OCI-LY1 (cell line): ENCODE results near the gene PXMP4.

Source experiments
- H2AFZ ChIP-seq: fragments of 200-600 bp; sonication (generic), shearing (Covaris generic); 2 replicates; pipeline ENCODE4 v1.6.0; 2014; ENCODE audit warnings: antibody characterized with exemption, mild to moderate bottlenecking, low read length
- H3F3A ChIP-seq: fragments of 200-600 bp; sonication (generic), shearing (Covaris generic); 2 replicates; pipeline ENCODE4 v1.6.0; 2014; ENCODE audit warnings: mild to moderate bottlenecking, antibody characterized with exemption, low read length, moderate library complexity; ENCODE audit not compliant: insufficient read depth
- H3K27ac ChIP-seq: fragments of 200-600 bp; sonication (generic); 2 replicates; pipeline ENCODE4 v1.5.1; 2014; ENCODE audit warnings: low read length, mixed run types, mild to moderate bottlenecking, low read depth; ENCODE audit not compliant: poor library complexity, severe bottlenecking
- H3K27me3 ChIP-seq: fragments of 200-600 bp; sonication (generic); 2 replicates; pipeline ENCODE4 v1.6.0; 2014; ENCODE audit warnings: antibody characterized with exemption, mild to moderate bottlenecking, low read length, moderate library complexity; ENCODE audit not compliant: insufficient read depth
- H3K36me3 ChIP-seq: fragments of 200-600 bp; sonication (generic); 2 replicates; pipeline ENCODE4 v1.6.1; 2014; ENCODE audit warnings: mild to moderate bottlenecking, antibody characterized with exemption, low read length, moderate library complexity, mixed read lengths; ENCODE audit not compliant: insufficient read depth
- H3K4me1 ChIP-seq: fragments of 200-600 bp; sonication (generic); 2 replicates; pipeline ENCODE4 v1.5.1; 2014; ENCODE audit warnings: mild to moderate bottlenecking, low read length, moderate library complexity; ENCODE audit not compliant: insufficient read depth, severe bottlenecking
- H3K4me2 ChIP-seq: fragments of 200-600 bp; sonication (generic), shearing (Covaris generic); 2 replicates; pipeline ENCODE4 v1.6.1; 2014; ENCODE audit warnings: low read length
- H3K4me3 ChIP-seq: fragments of 200-600 bp; sonication (generic); 2 replicates; pipeline ENCODE4 v1.5.1; 2014; ENCODE audit warnings: low read length, low read depth, mild to moderate bottlenecking, mixed read lengths; ENCODE audit not compliant: poor library complexity, severe bottlenecking
- H3K79me2 ChIP-seq: fragments of 200-600 bp; shearing (Covaris generic); 2 replicates; pipeline ENCODE4 v1.6.1; 2016; ENCODE audit warnings: mixed run types, low read length, mixed read lengths; ENCODE audit not compliant: insufficient read depth
- H3K9ac ChIP-seq: fragments of 200-600 bp; sonication (generic), shearing (Covaris generic); 2 replicates; pipeline ENCODE4 v1.6.1; 2014; ENCODE audit warnings: mild to moderate bottlenecking, low read length, mixed read lengths
- H3K9me2 ChIP-seq: fragments of 200-600 bp; sonication (generic), shearing (Covaris generic); 2 replicates; pipeline ENCODE4 v1.6.1; 2014; ENCODE audit warnings: low read depth, mild to moderate bottlenecking, low read length, mixed read lengths
- H3K9me3 ChIP-seq: fragments of 200-600 bp; shearing (Covaris generic); 2 replicates; pipeline ENCODE4 v1.6.1; 2014; ENCODE audit warnings: low read length, mixed read lengths
- H4K20me1 ChIP-seq: fragments of 200-600 bp; sonication (generic), shearing (Covaris generic); 2 replicates; pipeline ENCODE4 v1.6.0; 2016; ENCODE audit warnings: mild to moderate bottlenecking, low read length; ENCODE audit not compliant: insufficient read depth
- EZH2 ChIP-seq: fragments of 200-600 bp; sonication (generic), shearing (Covaris generic); IDR thresholded peaks from 2 replicates; pipeline ENCODE4 v1.8.0; 2017; ENCODE audit warnings: borderline replicate concordance, mixed run types, mild to moderate bottlenecking, antibody characterized with exemption, low read length, moderate library complexity, mixed read lengths
- TF ChIP-seq, protein P1 (sequence below): fragments of 200-600 bp; sonication (generic), shearing (Covaris generic); IDR thresholded peaks from 2 replicates; pipeline ENCODE4 v1.5.1; 2017; ENCODE audit warnings: mild to moderate bottlenecking, antibody characterized with exemption, low read length, moderate library complexity, mixed read lengths

Gene PXMP4

DNA sequence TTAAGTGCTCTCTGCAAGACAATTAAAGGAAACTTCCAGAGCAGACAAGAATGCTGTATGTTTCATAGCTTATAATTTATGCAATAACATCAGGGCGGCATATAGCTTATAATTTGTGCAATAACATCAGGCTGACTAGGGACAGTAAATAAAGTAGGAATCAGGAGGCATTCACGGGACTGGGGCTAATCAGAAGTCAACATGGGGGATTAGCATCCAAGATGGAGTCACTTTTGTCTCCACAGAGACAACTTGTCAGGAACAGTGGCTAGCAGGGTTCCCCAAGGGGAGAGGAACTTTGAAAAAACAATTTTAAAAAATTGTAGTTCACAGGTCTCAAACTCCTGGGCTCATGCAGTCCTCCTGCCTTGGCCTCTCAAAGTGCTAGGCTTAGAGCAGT, 8.4 kb upstream of the PXMP4 start:
- no peaks in the 10 kb centered on the region for H3K9me2 ChIP-seq
- H2AFZ ChIP-seq, result no peak overlapping the region
- no peaks in the 10 kb centered on the region for H3K79me2 ChIP-seq
- H3K4me1 ChIP-seq, result peaks cover 20% of the 10 kb centered on the region
- H3K36me3 ChIP-seq, result no peaks in the 10 kb centered on the region
- H3K9ac ChIP-seq, result no peak overlapping the region
- no peak overlapping the region for H3K4me2 ChIP-seq
- H3K27ac ChIP-seq, result no peak overlapping the region
- H3K4me3 ChIP-seq, result no peak overlapping the region
- H4K20me1 ChIP-seq, result no peaks in the 10 kb centered on the region
- no peaks in the 10 kb centered on the region for H3K9me3 ChIP-seq
- no peaks in the 10 kb centered on the region for H3F3A ChIP-seq
- no peaks in the 10 kb centered on the region for H3K27me3 ChIP-seq
- TF ChIP-seq EZH2, result no peak
- TF ChIP-seq, protein P1, sequence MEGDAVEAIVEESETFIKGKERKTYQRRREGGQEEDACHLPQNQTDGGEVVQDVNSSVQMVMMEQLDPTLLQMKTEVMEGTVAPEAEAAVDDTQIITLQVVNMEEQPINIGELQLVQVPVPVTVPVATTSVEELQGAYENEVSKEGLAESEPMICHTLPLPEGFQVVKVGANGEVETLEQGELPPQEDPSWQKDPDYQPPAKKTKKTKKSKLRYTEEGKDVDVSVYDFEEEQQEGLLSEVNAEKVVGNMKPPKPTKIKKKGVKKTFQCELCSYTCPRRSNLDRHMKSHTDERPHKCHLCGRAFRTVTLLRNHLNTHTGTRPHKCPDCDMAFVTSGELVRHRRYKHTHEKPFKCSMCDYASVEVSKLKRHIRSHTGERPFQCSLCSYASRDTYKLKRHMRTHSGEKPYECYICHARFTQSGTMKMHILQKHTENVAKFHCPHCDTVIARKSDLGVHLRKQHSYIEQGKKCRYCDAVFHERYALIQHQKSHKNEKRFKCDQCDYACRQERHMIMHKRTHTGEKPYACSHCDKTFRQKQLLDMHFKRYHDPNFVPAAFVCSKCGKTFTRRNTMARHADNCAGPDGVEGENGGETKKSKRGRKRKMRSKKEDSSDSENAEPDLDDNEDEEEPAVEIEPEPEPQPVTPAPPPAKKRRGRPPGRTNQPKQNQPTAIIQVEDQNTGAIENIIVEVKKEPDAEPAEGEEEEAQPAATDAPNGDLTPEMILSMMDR, result no peak

DNA sequence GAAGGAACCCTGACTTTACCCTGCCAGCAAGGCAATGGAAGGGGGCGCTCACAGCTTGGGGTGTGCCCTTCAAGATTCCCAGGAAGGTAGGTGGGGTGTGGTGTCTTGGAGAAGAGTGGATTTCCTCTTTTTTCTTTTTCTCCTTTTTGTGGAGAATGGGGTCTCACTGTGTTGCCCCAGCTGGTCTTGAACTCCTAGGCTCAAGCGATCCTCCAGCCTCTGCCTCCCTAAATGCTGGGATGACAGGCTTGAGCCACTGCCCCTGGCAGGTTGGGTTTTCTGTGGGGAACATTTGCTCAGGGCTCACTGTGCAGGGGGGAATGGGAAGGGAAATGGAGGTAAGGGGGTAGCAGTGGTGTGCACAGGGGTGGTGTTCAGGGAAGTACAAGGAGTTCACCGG, 7.7 kb upstream of the PXMP4 start:
- no peaks in the 10 kb centered on the region for H3K36me3 ChIP-seq
- H3K9ac ChIP-seq, result no peak overlapping the region
- H3F3A ChIP-seq, result no peaks in the 10 kb centered on the region
- TF ChIP-seq EZH2, result no peak
- TF ChIP-seq, protein P1, result no peak
- no peaks in the 10 kb centered on the region for H3K9me3 ChIP-seq
- H4K20me1 ChIP-seq, result no peaks in the 10 kb centered on the region
- H3K27ac ChIP-seq, result no peak overlapping the region
- H3K4me3 ChIP-seq, result no peak overlapping the region
- no peak overlapping the region for H2AFZ ChIP-seq
- no peaks in the 10 kb centered on the region for H3K79me2 ChIP-seq
- H3K27me3 ChIP-seq, result no peaks in the 10 kb centered on the region
- peaks cover 13% of the 10 kb centered on the region for H3K4me1 ChIP-seq
- no peak overlapping the region for H3K4me2 ChIP-seq
- no peaks in the 10 kb centered on the region for H3K9me2 ChIP-seq

DNA sequence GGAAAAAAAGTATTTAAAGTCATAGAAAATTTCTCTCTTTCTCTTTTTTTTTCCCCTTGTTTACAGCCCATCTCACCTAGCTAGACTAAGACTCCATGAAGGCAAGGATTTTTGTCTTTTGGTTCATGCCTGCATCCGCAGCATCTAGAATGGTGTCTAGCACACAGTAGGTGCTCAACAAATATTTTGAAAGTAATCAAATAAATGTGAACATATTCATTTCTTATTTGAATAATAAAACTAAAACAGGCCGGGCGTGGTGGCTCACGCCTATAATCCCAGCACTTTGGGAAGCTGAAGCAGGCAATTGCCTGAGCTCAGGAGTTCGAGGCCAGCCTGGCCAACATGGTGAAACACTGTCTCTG, 7.0 kb upstream of the PXMP4 start:
- peaks cover 7% of the 10 kb centered on the region for H3K4me1 ChIP-seq
- no peak overlapping the region for H3K4me2 ChIP-seq
- no peak for TF ChIP-seq EZH2
- TF ChIP-seq, protein P1, result no peak
- no peaks in the 10 kb centered on the region for H3F3A ChIP-seq
- no peak overlapping the region for H2AFZ ChIP-seq
- H3K9me3 ChIP-seq, result no peaks in the 10 kb centered on the region
- H3K27me3 ChIP-seq, result no peaks in the 10 kb centered on the region
- no peak overlapping the region for H3K4me3 ChIP-seq
- no peaks in the 10 kb centered on the region for H3K36me3 ChIP-seq
- no peaks in the 10 kb centered on the region for H4K20me1 ChIP-seq
- no peaks in the 10 kb centered on the region for H3K79me2 ChIP-seq
- H3K27ac ChIP-seq, result no peak overlapping the region
- H3K9ac ChIP-seq, result no peak overlapping the region
- no peaks in the 10 kb centered on the region for H3K9me2 ChIP-seq
